ENCODE data around the gene SIK3. TPM values are rescaled to one million over a fixed set of nuclear protein-coding genes. Genes with fewer than 3 reads are reported as not detected.

SIK3 gene
- polyA plus RNA-seq, 1 of the 3 experiments (the other 2 are of a cell fraction): 5.1 TPM

GRCh38 chr11:116794851-116795250 is 303.4 kb downstream of the SIK3 start:
- Histone ChIP-seq H3K9me2 (no peaks in the 10 kb centered on the region), H3K79me2 (ENCODE audit: insufficient read depth) (no peaks in the 10 kb centered on the region), H3K4me3 (ENCODE audit: low read depth in 2 of 2, low read length in 1 of 2) (no peak overlapping the region), H3K27me3 (ENCODE audit: insufficient read depth) (no peaks in the 10 kb centered on the region), H2AFZ (ENCODE audit: low read depth) (no peak overlapping the region), H3K4me1 (ENCODE audit: control insufficient read depth in 1 of 2, insufficient read depth in 2 of 2, low read depth in 1 of 2, low read length in 1 of 2) (peaks cover 7 to 8% of the 10 kb centered on the region in 2 experiments; a peak in 2 of 4 replicates), H3K36me3 (replicated peaks in 1 of 2; ENCODE audit: control insufficient read depth in 1 of 2, insufficient read depth in 2 of 2, low read length in 1 of 2) (no peaks in the 10 kb centered on the region), H3K4me2 (no peak overlapping the region), H4K20me1 (ENCODE audit: insufficient read depth) (no peaks in the 10 kb centered on the region), H3K27ac (ENCODE audit: low read depth in 2 of 2, low read length in 1 of 2) (no peak overlapping the region), H3K9ac (no peak overlapping the region), H3K9me3 (no peaks in the 10 kb centered on the region), H3F3A (replicated peaks; ENCODE audit: insufficient read depth) (peaks cover 11% of the 10 kb centered on the region)
- WGBS (ENCODE audit: low lambda C conversion rate): 84% methylated on average over 2 of the region's 2 CpGs
- no peak for DNase-seq
- ChIA-PET POLR2A (no interaction called here), CTCF (interaction anchor here (1.6 to 11.4 kb wide), 3 partner anchors 24 to 437 kb away, joined by 3 to 268 read pairs (median 4); partner anchors contain the start of genes PCSK7 and SIK3)
- no peak for TF ChIP-seq USF1 (IDR thresholded peaks at IDR 0.05; ENCODE audit: borderline replicate concordance, low read depth)
- no peak for TF ChIP-seq SIN3A (IDR thresholded peaks at IDR 0.05; ENCODE audit: borderline replicate concordance, low read depth, low read length)
- no peak for TF ChIP-seq REST (IDR thresholded peaks at IDR 0.05; ENCODE audit: low read depth, low read length)
- TF ChIP-seq RAD21 (IDR thresholded peaks at IDR 0.05; ENCODE audit: low read length): no peak
- no peak for TF ChIP-seq CHD2 (IDR thresholded peaks at IDR 0.05; ENCODE audit: low read length, partially characterized antibody)
- TF ChIP-seq FOXM1 (IDR thresholded peaks at IDR 0.05; ENCODE audit: low read depth): no peak

- POLR2A ChIA-PET: no interaction called here
- H3K4me3 ChIP-seq (ENCODE audit: low read depth in 2 of 2, low read length in 1 of 2): no peak overlapping the region
- TF ChIP-seq SMC3 (IDR thresholded peaks at IDR 0.05; ENCODE audit: low read depth, low read length) (no peak), USF1 (IDR thresholded peaks at IDR 0.05; ENCODE audit: borderline replicate concordance, low read depth) (peak; percentile 85)
- H3K4me1 ChIP-seq (ENCODE audit: control insufficient read depth in 1 of 2, insufficient read depth in 2 of 2, low read depth in 1 of 2, low read length in 1 of 2): peaks cover 8% of the 10 kb centered on the region in 2 experiments; a peak in 2 of 4 replicates
- CTCF ChIA-PET: interaction anchor here (0.7 to 11.4 kb wide), 5 partner anchors 43 to 438 kb away, joined by 3 to 268 read pairs (median 8); partner anchors contain the start of genes APOA1, PCSK7 and SIK3
- H2AFZ ChIP-seq (ENCODE audit: low read depth): peak overlapping the region; percentile 73
- H3K9me2 ChIP-seq: no peaks in the 10 kb centered on the region
- peak overlapping the region in 1 of 2 experiments; percentile 44; a peak in 2 of 4 replicates for H3K27ac ChIP-seq (ENCODE audit: low read depth in 2 of 2, low read length in 1 of 2)
- 100% methylated on average over 1 of the region's 1 CpG for WGBS (ENCODE audit: low lambda C conversion rate)
- H3K36me3 ChIP-seq (replicated peaks in 1 of 2; ENCODE audit: control insufficient read depth in 1 of 2, insufficient read depth in 2 of 2, low read length in 1 of 2): no peaks in the 10 kb centered on the region
- DNase-seq: peak; percentile 27
- H3K9ac ChIP-seq: no peak overlapping the region
- no peaks in the 10 kb centered on the region for H3K27me3 ChIP-seq (ENCODE audit: insufficient read depth)
- H3F3A ChIP-seq (replicated peaks; ENCODE audit: insufficient read depth): peaks cover 11% of the 10 kb centered on the region
- H3K79me2 ChIP-seq (ENCODE audit: insufficient read depth): no peaks in the 10 kb centered on the region
- no peak overlapping the region for H3K4me2 ChIP-seq
- H3K9me3 ChIP-seq: no peaks in the 10 kb centered on the region
- no peaks in the 10 kb centered on the region for H4K20me1 ChIP-seq (ENCODE audit: insufficient read depth)
Observed at GRCh38 chr11:116793772-116794097, 304.5 kb downstream of the SIK3 start.

Small RNA genes lying within 50 kb of the gene (small RNA-seq; reads per million reads assigned to genes)
- gene AP000936.3: 0 reads per million in 7 experiments
- 0 to 9.0 (median 2.5) reads per million in 7 experiments for gene RNY4P6

Other genes starting within 250 kb of the SIK3 start
- 19.6 and 27.3 TPM in 2 replicates for gene PAFAH1B2, start 45.9 kb upstream of the SIK3 start, polyA plus RNA-seq (2012; rRNA removed)
- gene SIDT2, start 80.3 kb upstream of the SIK3 start, polyA plus RNA-seq (2012; rRNA removed): 17.3 and 17.5 TPM in 2 replicates
- 519 and 811 TPM in 2 replicates for gene TAGLN, start 100.9 kb upstream of the SIK3 start, polyA plus RNA-seq (2012; rRNA removed)
- 49.7 and 52.1 TPM in 2 replicates for gene PCSK7, start 133.6 kb upstream of the SIK3 start, polyA plus RNA-seq (2012; rRNA removed)
- gene RNF214, start 134.2 kb upstream of the SIK3 start, polyA plus RNA-seq (2012; rRNA removed): 11.9 and 15.4 TPM in 2 replicates
- gene BACE1-AS, start 192.9 kb upstream of the SIK3 start, polyA plus RNA-seq (2012; rRNA removed): 5.7 and 6.3 TPM in 2 replicates
- gene BACE1, start 217.8 kb upstream of the SIK3 start, polyA plus RNA-seq (2012; rRNA removed): 36.4 and 37.8 TPM in 2 replicates
- gene CEP164, start 229.4 kb upstream of the SIK3 start, polyA plus RNA-seq (2012; rRNA removed): 27.7 and 30.6 TPM in 2 replicates